Stimulated activated CD8-positive, alpha-beta memory T cell treated with anti-CD3 and anti-CD28 coated beads, Interleukin-12 subunit alpha, Interleukin-12 subunit beta, amount 100 ng/mL, for 24 hours (primary cell): Measurements from ENCODE around the gene NUTM2F.
A peak's percentile ranks its signal among the peaks of the same experiment; 100 is the strongest.
"Not testable (repeated sequence)": the region's sequence is repeated elsewhere in the genome, so short reads cannot be mapped to it uniquely, and the experiment has no call there.

Experiments
- DNase-seq: peaks from one replicate; pipeline ENCODE4 v3.0.0-alpha.2; 2020; ENCODE audit errors: extremely low read depth

The NUTM2F gene, protein sequence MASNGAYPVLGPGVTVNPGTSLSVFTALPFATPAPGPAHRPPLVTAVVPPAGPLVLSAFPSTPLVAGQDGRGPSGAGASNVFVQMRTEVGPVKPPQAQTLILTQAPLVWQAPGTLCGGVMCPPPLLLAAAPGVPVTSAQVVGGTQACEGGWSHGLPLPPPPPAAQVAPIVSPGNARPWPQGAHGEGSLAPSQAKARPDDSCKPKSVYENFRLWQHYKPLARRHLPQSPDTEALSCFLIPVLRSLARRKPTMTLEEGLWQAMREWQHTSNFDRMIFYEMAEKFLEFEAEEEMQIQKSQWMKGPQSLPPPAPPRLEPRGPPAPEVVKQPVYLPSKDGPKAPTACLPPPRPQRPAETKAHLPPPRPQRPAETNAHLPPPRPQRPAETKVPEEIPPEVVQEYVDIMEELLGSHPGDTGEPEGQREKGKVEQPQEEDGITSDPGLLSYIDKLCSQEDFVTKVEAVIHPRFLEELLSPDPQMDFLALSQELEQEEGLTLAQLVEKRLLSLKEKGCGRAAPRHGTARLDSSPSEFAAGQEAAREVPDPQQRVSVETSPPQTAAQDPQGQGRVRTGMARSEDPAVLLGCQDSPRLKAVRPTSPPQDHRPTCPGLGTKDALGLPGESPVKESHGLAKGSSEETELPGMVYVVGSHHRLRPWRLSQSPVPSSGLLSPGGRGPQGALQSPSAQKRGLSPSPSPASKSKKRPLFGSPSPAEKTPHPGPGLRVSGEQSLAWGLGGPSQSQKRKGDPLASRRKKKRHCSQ

DNA sequence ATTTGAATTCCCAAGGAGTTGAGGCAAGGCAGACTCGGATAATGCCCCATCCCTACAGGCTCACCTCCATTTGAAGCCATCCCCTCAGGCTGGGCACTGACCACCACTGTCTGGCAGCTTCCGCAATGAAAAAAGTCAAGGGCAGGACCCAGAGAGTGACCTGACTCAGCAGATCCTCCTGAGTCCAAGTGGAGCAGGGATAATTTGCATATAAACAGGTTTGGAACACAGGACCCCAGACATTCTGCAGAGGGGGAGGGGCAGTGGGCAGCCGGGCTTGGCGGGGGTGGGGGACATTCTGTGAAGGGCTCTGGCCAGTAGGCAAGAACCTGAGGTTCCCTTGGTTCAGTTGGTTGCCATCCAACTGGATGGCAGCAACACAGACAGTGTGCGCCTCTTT is at the start of gene NUTM2F:
Gene NUTM2F, minus strand, starts transcription at position 101 of the 400 bp plus-strand sequence. Its CDS starts 21 bp downstream, at position 80.
- not testable (repeated sequence) for DNase-seq

DNA sequence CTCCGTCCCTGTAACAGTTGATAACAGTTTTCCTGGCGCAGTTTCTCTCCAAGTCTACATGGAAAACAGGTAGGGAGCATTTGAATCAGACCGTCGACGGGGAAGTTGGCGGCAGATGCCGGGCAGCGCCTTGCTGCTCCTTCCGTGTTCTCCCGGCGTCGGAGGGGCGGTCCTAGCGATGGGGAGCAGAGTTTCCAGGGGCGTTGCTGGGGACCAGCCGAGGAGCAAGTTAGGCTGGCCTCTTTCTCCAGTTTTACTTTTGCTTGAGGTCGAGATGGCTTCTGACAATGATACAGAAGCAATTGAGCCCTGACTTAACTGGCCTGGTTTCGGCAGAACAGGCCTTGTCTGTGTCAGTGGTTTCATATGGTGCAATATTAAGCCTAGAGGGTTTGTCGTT is 46.8 kb upstream of the NUTM2F start:
- DNase-seq, result not testable (repeated sequence)

DNA sequence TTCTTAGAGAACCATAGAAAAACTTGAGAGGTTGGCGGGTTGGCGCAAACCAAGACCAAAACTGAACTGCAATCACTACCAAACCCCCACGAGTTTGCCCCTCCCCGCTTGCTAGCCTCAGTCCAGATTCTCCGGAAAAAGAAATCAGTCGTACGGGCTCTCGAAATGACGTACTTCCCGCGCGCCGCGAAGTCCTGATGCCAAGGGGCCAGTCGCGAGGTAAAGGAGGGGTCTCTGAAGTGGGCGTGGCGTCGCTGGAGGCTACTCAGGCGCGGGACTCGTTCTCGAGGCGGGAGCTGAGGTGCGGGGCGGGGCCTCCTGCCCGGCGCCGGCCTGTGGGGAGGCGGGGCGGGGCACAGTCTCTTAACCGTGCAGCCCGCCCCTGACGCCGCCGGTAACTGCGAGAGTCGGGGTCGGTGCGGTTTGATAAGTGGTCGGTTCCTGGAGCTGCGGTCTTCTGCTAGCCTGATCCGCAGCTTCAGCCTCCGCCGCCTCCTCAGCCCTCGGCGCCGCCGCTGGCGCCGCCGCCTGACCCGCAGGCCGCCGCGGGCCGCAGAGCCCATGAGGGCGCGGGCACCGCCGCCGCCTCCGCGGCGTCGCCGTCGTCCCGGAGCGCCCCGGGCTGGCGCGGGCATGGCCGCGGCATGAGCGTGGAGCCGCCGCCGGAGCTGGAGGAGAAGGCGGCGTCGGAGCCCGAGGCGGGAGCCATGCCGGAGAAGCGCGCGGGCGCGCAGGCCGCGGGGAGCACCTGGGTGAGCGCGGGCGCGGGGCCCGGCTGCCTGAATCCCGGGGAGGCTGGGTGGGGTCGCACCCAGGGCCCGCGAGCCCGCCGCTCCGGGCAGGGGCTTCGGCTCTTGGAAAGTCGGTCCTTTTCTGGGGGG is 46.0 kb upstream of the NUTM2F start:
- DNase-seq, result peak; percentile 79

DNA sequence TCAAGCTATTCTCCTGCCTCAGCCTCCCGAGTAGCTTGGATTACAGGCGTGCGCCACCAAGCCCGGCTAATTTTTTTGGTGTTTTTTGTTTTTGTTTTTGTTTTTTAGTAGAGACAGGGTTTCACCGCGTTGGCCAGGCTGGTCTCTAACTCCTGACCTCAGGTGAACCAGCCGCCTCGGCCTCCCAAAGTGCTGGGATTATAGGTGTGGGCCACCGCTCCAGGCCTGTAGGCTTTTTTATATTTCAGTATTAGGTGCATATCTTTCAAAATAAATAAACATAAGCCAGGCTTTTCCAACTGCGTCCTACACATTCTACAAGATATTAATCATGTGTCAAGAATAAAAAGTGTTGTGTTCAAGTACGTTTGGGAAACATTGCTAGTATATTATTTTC is 45.3 kb upstream of the NUTM2F start:
- DNase-seq, result not testable (repeated sequence)

DNA sequence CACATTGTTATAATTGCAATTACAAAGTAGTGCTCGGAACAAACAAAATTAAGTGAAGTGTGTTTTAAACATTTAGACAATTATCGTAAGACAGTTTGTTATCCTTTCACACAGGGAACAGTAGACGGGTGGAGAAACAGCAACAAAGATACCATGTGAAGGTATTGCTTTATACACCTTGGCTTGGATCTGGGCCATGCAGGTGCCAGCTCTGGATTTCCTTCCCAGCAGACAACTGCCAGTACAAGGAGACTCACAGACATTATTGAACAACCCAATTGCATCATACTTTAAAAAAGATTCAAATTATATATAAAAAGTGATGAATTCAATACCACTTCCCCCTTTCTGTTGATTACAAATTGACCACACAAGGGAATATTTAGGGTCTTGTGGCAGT is 41.8 kb upstream of the NUTM2F start:
- not testable (repeated sequence) for DNase-seq

DNA sequence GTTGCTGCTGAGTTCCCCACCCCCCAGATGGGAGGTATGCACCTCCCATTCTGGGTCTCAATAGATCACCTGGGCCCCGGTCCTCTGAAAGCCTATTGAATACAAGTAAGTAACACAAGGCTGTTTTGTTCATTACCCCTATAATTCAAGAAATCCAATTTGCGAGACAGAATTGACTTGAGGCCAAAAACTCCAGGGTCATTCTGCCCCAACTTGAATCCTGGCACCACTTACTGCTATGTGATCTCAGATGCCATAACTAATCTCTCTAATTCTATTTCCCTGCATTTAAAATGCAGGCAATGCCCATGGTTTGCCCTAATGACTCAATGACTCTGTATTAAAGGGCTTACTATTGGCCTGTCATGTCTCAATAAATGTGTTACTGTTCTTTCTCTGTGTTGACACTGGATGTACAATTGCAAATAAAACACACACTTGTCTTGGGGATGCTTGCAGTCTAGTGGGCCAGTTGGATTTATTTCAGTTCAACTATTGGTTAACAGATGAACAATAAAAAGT is 35.7 kb upstream of the NUTM2F start:
- not testable (repeated sequence) for DNase-seq

DNA sequence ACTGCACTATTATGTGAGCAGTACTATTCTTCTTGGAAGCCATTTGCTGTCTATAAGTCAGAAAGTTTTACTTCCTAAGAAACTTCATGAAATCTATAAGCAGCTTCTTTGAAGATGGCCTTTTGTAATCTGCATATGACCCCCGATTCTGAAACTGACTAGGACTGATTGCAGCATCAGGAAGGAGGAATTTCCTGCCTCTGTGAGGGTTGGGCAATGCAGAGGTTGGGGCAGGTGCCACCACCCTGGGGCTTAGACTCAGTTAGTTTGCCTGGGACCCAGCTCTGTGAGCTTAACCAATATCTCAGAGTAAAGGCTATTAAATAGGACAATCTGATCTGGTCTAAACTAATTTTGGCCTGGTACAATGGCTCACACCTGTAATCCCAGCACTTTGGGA is 28.7 kb upstream of the NUTM2F start:
- DNase-seq, result not testable (repeated sequence)

DNA sequence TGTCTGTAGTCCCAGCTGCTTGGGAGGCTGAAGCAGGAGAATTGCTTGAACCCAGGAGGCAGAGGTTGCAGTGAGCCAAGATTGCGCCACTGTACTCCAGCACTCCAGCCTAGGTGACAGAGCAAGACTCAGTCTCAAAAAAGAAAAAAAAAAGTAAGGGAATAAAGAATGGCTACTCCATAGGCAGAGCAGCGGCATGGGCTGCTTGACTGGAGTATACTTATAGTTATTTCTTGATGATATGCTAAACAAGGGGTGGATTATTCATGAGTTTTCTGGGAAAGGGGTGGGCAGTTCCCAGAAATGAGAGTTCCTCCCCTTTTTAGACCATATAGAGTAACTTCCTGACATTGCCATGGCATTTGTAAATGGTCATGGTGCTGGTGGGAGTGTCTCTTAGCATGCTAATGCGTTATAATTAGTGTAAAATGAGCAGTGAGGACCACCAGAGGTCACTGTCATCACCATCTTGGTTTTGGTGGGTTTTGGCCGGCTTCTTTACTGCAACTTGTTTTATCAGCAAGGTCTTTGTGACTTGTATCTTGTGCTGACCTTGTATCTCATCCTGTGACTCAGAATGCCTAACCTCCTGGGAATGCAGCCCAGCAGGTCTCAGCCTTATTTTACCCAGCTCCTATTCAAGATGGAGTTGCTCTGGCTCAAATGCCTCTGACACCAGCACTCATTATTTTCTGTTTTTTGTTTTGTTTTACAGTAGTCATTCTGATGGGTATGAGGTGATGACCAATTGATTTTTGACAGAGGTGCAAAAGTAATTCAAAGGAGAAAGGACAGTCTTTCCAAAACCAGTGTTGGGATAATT is 23.7 kb upstream of the NUTM2F start:
- DNase-seq, result not testable (repeated sequence)

DNA sequence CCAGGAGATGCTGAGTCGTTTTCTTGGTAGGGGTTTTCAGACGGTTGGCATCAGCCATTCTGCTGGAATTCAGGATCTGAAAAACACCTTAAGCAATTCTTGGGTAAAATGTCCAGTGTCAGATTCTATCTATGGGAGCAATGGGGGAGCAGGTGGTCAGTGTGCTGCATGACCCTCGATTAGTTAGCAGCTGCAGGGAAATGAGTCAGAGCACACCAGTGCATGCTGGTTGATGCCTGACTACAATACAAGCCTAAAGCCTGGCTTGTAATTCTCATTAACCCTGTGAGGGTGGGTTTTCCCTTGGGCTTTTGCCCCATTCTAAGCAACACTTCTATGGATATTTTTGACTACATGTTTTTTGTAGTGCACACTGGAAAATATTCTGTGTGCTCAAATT is 20.3 kb upstream of the NUTM2F start:
- DNase-seq, result not testable (repeated sequence)

DNA sequence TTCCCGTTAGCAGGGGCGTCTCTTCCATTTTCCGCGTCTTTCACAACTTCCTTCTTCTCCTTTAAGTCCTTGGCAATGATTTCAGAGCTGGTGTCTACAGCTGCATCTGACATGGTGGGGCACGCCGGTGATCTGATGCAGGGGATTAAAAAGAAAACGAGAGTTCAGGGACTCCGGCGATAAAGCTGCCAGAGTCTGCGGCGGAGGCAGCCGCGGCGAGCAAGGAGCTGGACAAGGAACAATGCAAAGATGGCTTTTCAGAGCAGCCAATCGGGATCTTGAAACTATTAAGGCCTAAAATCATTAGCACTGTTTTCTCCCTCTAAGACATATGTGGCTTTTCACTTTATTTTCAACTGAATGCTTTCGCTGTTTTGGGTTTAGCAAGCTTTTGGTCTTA is 19.0 kb upstream of the NUTM2F start:
- DNase-seq, result not testable (repeated sequence)

DNA sequence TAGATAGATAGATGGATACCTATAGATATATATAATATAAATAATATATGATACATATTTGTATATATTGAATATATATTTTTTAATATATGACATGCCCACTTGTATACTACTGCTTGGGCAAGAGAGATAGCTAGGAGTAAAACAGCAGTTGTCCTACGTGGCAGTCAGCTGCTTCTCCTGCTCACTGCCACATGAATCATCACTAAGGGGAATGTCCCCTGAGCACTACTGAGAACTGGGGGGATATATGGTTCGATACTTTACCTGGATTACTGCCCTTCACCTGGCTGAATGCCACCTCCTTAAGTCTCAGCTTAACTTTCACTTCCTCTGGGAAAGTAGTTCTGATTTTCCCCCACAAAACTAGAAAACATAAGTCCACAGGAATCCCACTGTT is 13.3 kb upstream of the NUTM2F start:
- DNase-seq, result not testable (repeated sequence)

DNA sequence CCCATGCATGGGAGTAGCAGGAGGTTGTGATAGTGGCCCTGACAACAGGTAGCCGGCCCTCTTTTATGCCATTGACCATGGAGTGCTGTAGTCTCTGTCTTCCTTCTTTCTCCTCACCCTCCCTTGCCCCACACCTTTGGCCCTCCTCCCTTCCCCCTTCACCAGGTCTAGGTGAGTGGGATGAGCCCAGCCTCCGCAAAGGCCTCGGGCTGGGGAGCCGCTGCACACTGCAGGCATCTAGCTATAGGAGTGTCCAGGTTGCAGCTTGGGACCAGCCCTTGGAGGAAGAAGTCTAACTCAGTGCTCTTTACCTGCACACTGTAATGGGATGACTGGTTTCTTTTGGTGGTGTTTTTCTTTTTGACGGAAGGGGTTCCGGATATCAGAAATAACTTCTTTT is 12.3 kb upstream of the NUTM2F start:
- not testable (repeated sequence) for DNase-seq

DNA sequence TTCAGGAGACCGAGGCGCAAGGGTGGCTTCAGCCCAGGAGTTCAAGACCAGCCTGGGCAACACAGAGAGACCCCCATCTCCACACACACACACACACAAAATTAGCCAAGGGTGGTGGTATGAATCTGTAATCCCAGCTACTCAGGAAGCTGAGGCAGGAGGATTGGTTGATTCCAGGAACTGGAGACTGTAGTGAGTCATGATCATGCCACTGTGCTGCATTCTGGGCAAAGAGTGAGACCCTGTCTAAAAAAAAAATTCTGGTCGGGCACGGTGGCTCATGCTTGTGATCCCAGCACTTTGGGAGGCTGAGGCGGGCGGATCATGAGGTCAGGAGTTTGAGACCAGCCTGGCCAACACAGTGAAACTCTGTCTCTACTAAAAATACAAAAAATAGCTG is 11.2 kb upstream of the NUTM2F start:
- DNase-seq, result not testable (repeated sequence)

DNA sequence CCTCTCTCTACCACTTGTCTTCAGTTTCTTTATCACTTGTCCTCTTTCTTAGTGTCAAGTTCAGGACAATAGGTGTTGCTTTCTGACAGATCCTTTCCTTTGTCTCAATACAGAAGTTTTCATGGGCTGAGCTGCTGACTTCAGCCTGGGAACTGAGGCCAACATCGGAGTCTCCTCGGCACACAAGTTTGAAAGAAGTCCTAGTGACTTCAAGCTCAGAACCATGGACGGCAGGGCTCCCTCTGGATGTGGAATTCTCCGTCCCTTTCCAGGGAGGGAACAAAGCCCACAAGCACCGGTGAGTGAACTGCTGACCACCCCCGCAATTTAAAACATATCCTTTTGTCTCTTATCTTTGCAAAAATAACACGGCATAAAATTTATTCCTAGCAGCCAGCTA is 10.3 kb upstream of the NUTM2F start:
- DNase-seq, result not testable (repeated sequence)

DNA sequence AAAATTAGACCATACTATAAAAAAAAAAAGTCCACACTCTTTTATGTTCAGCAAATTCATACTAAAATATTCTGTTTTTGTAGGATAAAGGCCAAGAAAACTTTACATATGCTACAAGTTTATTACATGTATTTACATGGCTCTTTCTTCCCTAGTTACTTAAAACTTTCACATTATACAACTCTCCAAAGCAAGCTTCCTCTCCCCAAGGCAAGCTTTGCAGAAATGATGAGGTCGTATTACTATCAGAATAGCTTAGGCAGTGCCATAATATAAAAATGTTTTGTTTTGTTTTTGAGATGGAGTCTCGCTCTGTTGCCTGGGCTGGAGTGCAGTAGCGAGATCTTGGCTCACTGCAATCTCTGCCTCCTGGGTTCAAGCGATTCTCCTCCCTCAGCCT is 8.0 kb upstream of the NUTM2F start:
- not testable (repeated sequence) for DNase-seq

DNA sequence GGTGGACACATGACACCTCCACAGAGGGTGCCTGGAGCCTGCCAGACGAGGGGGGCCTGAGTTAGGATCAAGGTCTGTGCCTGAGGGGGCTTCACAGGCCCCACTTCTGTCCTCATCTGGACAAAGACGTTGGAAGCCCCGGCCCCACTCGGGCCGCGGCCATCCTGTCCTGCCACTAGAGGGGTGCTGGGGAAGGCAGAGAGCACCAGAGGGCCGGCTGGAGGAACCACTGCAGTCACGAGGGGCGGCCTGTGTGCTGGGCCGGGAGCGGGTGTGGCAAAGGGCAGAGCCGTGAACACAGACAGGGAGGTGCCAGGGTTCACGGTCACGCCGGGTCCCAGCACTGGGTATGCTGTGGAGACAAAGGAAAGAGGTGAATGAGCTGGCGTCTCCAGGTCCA is 2.9 kb downstream of the NUTM2F start:
- not testable (repeated sequence) for DNase-seq

DNA sequence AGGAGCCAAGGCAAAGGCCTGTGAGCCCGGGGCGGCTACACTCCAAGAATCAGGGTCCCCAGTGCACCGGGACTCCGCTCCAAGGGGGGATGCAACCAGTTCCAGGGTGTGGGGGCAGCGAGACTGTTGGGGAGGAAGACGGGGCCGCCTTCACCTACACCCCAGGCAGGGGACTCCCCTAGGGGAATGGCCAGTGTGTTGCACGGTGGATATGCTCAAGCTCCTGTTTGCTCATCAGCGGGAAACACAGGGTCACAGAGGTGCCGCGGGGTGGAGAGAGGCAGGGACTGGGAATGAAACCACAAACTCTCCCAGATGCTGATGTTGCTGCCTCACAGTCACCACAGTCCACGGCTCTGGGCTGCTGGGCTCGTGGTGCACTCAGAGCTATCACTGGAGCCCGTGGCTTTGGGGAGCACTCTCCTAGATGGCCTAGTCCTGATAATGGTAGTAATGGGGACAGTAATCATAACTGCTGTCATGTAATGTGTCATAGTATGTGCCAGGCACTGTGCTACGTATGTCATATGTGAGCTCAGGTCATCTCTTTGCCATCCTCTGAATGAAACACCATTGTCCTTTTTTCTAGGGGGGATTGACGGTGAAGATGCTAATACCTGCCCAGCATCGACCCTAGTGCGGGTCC is 5.2 kb downstream of the NUTM2F start:
- not testable (repeated sequence) for DNase-seq

DNA sequence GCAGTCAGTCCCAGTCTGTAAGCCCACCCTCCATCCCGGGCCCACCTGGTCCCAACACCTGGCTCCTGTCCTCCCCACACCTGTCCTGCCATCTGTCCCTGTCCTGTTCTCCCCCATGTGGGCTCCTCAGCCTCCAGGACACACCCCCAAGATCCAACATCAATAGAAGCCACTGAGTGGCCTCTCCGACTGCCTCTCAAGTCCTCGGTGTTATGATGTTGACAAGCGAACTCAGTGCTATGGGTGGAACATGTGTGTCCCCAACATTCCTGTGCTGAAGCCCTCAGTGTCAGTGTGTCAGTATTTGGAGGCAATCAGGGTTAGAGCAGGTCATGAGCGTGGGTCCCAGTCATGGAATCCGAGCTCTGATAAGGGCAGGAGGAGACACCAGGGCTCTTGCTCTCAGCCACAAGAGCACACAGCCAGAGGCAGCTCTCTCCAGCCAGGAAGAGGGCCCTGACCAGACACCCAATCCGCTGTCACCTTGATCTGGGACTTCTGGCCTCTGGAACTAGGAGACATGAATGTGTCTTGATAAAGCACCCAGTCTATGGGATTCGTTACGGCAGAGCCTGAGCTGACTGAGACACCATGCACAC is 6.0 kb downstream of the NUTM2F start:
- DNase-seq, result not testable (repeated sequence)

DNA sequence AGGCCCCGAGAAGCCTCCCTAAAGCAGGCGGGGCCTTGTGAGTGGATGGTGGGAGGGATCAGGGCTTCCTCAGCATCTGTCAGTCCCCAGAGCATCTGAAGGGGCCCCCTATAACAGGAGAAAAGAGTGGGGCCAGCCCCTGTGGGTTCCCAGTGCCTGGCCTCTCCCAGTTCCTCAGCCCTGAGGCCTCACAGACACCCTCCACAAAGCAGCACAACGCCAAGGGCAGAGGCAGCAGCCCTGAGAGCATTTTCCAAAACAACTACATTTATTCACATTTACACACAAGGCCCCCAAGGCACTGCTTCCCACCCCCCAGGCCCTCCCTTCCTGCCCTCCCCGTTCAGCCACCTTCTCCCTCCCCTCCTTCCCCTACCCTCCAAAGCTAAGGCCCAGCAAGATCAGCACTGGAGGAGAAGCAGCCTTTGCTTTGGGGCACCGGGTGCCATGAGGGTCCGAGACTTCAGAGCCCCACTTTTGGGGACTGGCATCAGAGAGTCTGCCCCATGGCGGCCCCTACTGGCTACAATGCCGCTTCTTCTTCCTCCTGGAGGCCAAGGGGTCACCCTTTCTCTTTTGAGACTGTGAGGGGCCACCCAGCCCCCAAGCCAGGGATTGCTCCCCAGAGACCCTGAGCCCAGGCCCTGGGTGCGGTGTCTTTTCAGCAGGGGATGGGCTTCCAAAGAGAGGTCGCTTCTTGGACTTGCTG is 10.3 kb downstream of the NUTM2F start:
- DNase-seq, result not testable (repeated sequence)
